B cell (primary cell): ENCODE results near the gene STAT5A.
"Not testable (repeated sequence)": the region's sequence is repeated elsewhere in the genome, so short reads cannot be mapped to it uniquely, and the experiment has no call there.

Source experiments
- EZH2 ChIP-seq: IDR thresholded peaks from 2 replicates; pipeline ENCODE4 v1.6.1; 2012; ENCODE audit warnings: borderline replicate concordance, low read depth, mild to moderate bottlenecking, moderate library complexity, low read length; ENCODE audit not compliant: insufficient read depth, poor library complexity, severe bottlenecking
- TF ChIP-seq, protein P1 (sequence below): fragments of 200-600 bp; IDR thresholded peaks from one replicate; pipeline ENCODE4 v1.8.0; 2022; ENCODE audit warnings: antibody characterized with exemption, mild to moderate bottlenecking

DNA sequence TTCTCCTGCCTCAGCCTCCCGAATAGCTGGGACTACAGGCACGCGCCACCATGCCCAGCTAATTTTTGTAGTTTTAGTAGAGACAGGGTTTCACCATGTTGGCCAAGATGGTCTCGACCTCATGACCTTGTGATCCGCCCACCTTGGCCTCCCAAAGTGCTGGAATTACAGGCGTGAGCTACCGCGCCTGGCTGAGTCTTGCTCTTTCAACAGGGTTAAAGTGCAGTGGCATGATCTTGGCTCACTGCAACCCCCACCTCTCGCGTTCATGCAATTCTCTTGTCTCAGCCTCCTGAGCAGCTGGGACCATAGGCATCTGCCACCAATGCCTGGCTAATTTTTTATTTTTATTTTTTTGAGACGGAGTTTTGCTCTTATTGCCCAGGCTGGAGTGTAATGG, 43.1 kb upstream of the STAT5A start:
- TF ChIP-seq, protein P1, sequence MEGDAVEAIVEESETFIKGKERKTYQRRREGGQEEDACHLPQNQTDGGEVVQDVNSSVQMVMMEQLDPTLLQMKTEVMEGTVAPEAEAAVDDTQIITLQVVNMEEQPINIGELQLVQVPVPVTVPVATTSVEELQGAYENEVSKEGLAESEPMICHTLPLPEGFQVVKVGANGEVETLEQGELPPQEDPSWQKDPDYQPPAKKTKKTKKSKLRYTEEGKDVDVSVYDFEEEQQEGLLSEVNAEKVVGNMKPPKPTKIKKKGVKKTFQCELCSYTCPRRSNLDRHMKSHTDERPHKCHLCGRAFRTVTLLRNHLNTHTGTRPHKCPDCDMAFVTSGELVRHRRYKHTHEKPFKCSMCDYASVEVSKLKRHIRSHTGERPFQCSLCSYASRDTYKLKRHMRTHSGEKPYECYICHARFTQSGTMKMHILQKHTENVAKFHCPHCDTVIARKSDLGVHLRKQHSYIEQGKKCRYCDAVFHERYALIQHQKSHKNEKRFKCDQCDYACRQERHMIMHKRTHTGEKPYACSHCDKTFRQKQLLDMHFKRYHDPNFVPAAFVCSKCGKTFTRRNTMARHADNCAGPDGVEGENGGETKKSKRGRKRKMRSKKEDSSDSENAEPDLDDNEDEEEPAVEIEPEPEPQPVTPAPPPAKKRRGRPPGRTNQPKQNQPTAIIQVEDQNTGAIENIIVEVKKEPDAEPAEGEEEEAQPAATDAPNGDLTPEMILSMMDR = not testable (repeated sequence)
- TF ChIP-seq EZH2 = not testable (repeated sequence)
